Mucosa of stomach (tissue), 1 donor: ENCODE data around the gene GALNT1.

Experiments
- H3K27me3 ChIP-seq: one replicate; pipeline ENCODE4 v1.7.0; 2013; ENCODE audit warnings: mild to moderate bottlenecking, low read length; ENCODE audit not compliant: control insufficient read depth, insufficient read depth
- H3K36me3 ChIP-seq: one replicate; pipeline ENCODE4 v1.7.0; 2013; ENCODE audit warnings: low read length; ENCODE audit not compliant: control insufficient read depth, insufficient read depth
- H3K4me1 ChIP-seq: one replicate; pipeline ENCODE4 v1.7.0; 2013; ENCODE audit warnings: mild to moderate bottlenecking, low read length; ENCODE audit not compliant: control insufficient read depth, insufficient read depth
- H3K4me3 ChIP-seq: one replicate; pipeline ENCODE4 v1.7.0; 2013; ENCODE audit warnings: low read length
- H3K9ac ChIP-seq: one replicate; pipeline ENCODE4 v1.7.0; 2013; ENCODE audit warnings: mild to moderate bottlenecking, low read length, moderate library complexity
- H3K9me3 ChIP-seq: one replicate; pipeline ENCODE4 v1.7.0; 2013; ENCODE audit warnings: mild to moderate bottlenecking, low read length, moderate library complexity; ENCODE audit not compliant: control insufficient read depth
- donor health status: Pancreatic carcinoma.

The GALNT1 gene

GRCh38 chr18:35753306-35753910 lies 171.9 kb downstream of the GALNT1 start:
- no peak overlapping the region for H3K9ac ChIP-seq
- H3K4me1 ChIP-seq, result no peaks in the 10 kb centered on the region
- peaks cover 3% of the 10 kb centered on the region for H3K27me3 ChIP-seq
- H3K9me3 ChIP-seq, result no peaks in the 10 kb centered on the region
- no peaks in the 10 kb centered on the region for H3K36me3 ChIP-seq
- H3K4me3 ChIP-seq, result no peak overlapping the region

- Histone ChIP-seq H3K36me3 (no peaks in the 10 kb centered on the region), H3K4me1 (no peaks in the 10 kb centered on the region), H3K9me3 (no peaks in the 10 kb centered on the region), H3K4me3 (no peak overlapping the region), H3K27me3 (peaks cover 3% of the 10 kb centered on the region), H3K9ac (no peak overlapping the region)
These were observed 172.9 kb downstream of the GALNT1 start for GRCh38 chr18:35754464-35754863.

DNA sequence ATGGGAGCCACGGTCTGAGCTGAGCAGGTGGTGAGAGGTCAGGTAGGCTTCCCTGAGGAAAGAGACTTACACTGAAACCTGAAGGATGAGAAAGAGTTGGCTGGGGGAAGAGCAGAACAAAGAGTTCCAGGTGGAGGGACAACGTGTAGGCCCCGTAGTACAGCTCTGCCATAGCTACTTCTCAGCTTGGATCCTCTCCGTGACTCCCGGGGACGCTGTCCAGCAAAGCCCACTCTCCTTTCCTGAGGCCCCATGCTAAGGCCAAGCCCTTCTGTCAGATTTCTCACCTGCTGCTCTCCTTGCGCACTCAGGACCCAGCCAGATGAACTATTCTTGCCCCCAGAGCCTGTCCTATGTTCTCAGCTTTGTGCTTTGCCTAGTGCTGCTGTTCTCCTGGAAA lies 173.8 kb downstream of the GALNT1 start:
- no peaks in the 10 kb centered on the region for H3K4me1 ChIP-seq
- no peaks in the 10 kb centered on the region for H3K36me3 ChIP-seq
- peaks cover 3% of the 10 kb centered on the region for H3K27me3 ChIP-seq
- no peak overlapping the region for H3K9ac ChIP-seq
- no peak overlapping the region for H3K4me3 ChIP-seq
- no peaks in the 10 kb centered on the region for H3K9me3 ChIP-seq

GRCh38 chr18:35756506-35757117 lies 175.1 kb downstream of the GALNT1 start:
- H3K27me3 ChIP-seq, result peaks cover 3% of the 10 kb centered on the region
- H3K36me3 ChIP-seq, result no peaks in the 10 kb centered on the region

More at GRCh38 chr18:35756506-35757117, 175.1 kb downstream of the GALNT1 start:
- no peaks in the 10 kb centered on the region for H3K4me1 ChIP-seq
- H3K9me3 ChIP-seq, result no peaks in the 10 kb centered on the region
- no peak overlapping the region for H3K9ac ChIP-seq
- H3K4me3 ChIP-seq, result no peak overlapping the region
